Activated T-cell treated with anti-CD3 and anti-CD28 coated beads, Interleukin-2, amount 50 U/mL, for 48 hours (primary cell): ENCODE data around the gene ABHD12B.
A peak's percentile ranks its signal among the peaks of the same experiment; 100 is the strongest.
"Not testable (repeated sequence)": the region's sequence is repeated elsewhere in the genome, so short reads cannot be mapped to it uniquely, and the experiment has no call there.

Experiments
- DNase-seq, 2 experiments: peaks; one replicate each; pipeline ENCODE4 v3.0.0-alpha.2; 2020

The ABHD12B gene

GRCh38 chr14:50936882-50937281 lies 65.0 kb downstream of the ABHD12B start:
- DNase-seq, result no peak

DNA sequence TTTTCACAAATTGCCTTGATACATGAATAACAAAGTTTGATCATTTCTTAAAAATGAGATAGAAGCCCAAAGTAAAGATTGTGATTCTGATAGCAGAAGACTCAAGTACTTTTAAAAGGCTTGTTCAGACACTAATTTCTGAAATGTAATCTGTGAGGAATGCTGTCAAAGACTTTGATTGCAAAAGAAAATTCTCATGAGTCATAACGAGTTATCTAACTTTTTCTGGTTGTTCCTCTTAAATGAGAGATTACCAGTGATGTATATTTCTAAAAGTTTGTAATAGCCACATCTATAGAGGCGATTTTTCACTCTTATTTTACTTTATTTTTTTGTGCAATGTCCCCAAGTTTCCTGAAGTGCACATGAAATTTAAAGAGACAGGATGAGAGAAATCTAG lies 65.5 kb downstream of the ABHD12B start:
- no peak for DNase-seq

DNA sequence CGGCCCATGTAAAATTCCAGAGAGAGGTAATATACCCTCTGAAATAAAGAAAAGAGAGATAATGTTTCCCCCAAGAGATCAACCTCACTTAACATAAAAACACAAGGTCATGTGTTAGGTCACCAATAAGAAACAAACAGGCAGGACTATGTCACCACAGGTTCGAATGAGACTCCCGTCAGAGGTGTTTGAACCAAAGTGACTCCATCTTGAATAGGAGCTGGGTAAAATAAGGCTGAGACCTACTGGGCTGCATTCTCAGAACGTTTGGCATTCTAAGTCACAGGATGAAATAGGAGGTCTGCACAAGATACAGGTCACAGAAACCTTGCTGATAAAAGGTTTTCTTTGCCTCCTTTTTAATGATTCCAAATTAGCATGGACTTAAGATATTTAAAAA lies 65.9 kb downstream of the ABHD12B start:
- no peak for DNase-seq

GRCh38 chr14:50941151-50941550 lies 69.3 kb downstream of the ABHD12B start:
- DNase-seq, result no peak

DNA sequence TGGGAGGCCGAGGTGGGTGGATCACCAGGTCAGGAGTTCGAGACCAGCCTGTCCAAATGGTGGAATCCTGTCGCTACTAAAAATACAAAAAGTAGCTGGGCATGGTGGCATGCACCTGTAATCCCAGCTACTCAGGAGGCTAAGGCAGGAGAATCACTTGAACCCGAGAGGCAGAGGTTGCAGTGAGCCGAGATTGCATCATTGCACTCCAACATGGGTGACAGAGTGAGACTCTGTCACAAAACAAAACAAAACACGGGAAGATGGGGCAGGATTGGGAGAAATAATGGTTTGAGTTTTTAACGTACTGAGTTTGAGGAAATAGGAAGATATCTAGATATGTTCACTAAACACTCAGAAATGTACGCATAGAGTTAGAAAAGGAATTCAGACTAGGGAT lies 69.8 kb downstream of the ABHD12B start:
- not testable (repeated sequence) for DNase-seq

DNA sequence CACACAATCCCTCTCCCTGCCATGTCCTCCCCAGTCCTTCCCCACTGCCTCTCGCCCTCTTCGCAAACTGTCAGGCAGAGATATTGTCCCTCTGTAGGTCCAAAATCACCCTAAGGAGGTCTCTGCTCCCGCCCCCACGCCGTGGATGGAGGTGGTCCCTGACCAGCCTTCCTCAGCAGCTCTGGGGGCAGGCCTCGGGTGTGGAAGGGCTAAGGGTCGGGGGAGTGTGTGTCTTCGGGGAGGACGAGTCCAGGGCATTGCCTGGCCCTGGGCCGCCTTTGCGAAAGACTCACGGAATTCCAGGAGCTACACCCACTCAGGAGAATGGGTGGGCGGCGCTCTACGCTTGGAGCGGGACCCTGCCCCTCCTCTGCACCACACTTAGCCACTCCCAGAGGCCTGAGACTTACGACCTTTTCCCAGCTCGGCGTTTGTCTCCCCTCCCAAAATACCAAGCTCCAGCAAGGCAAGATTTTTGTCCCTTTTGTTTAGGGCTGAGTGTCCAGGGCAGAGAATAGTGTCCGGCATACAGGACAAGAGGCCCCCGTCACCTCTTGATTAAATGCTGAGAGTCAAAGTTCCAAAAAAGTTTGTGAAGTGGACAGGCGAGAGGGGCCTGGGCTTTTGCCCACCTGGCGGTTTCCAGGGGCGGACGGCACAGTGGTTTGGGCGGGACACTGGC lies 71.5 kb downstream of the ABHD12B start:
- DNase-seq, result peak; percentile 26 to 35

- DNase-seq, result peak; percentile 38 to 52
These were observed 72.2 kb downstream of the ABHD12B start, which contains the start of gene PYGL for GRCh38 chr14:50943943-50944646. PYGL (minus strand) TSS chr14:50944483; CDS start chr14:50944403, 80 bp downstream.

- DNase-seq, result peak; percentile 28 to 37
These were observed 73.0 kb downstream of the ABHD12B start for GRCh38 chr14:50944647-50945413.

GRCh38 chr14:50946234-50946935 lies 74.5 kb downstream of the ABHD12B start:
- DNase-seq, result no peak

DNA sequence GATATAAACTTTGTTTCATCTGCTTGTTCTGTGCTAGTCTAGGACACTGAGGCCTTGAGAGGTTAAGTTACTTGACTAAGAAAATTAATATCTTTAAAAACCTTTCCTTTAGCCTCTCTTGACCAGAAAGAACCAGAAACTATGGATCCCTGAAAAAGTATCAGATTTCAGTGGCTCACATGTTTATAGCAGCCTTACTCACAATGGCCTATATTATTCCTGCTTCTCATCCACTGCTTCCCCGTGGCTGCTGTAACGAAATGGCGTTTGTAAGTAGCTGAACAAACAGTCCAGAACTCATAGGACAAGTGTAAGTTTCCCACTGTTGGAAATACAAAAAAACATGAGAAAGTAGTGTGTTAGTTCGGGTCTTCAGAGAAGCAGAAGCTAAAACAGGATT lies 75.6 kb downstream of the ABHD12B start:
- no peak for DNase-seq

DNA sequence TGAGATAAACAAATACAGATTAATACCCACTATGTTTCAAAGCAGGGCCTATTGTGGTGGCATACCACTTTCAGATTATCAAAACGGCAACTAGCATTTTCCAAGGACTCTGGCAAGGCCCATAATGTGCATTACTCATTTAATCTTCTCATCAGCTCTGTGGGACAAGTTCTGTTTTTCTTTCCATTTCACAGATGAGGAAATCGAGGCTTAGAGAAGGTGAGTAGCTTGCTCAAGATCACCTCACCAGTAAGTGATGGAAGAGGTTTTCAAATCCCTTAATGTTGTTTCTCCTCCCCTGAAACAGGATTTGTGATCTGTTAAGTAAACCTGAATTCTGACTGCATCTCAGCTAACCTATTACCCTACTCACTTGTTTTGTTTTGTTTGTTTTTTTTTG lies 76.4 kb downstream of the ABHD12B start:
- no peak for DNase-seq

- no peak for DNase-seq
These were observed 79.2 kb downstream of the ABHD12B start for GRCh38 chr14:50951032-50951431.

GRCh38 chr14:50953502-50953901 lies 81.6 kb downstream of the ABHD12B start:
- DNase-seq, result no peak
